HCT116 (cell line): ENCODE data around the gene RAPSN. TPM values are rescaled to one million over a fixed set of nuclear protein-coding genes. Genes with fewer than 3 reads are reported as not detected.

Source experiments
- ATAC-seq: fragments of 200-7000 bp; cut with Tn5 transposase; 2 replicates; pipeline ENCODE4 v1.9.1; 2020; ENCODE audit warnings: mild to moderate bottlenecking, moderate library complexity
- BruUV-seq: library from RNA; stranded (reverse); fragments of 400-500 nt; replicated peaks from 2 replicates; lab custom pipeline; 2021; lab: Mats Ljungman, UMichigan
- CTCF ChIA-PET: fragments of 300-600 bp; sonication (Branson Sonifier 250); formaldehyde crosslinking; loops from one replicate; lab custom pipeline; 2021; ENCODE audit warnings: antibody characterized with exemption; lab: Charles Lee
- POLR2A ChIA-PET: fragments of 300-600, 350-600 bp; sonication (Branson Sonifier 250); formaldehyde crosslinking; loops from one replicate; lab custom pipeline; 2021; ENCODE audit warnings: antibody characterized with exemption; lab: Charles Lee
- RAD21 ChIA-PET, 2 experiments: fragments of 300-600 bp; sonication (Branson Sonifier 250); formaldehyde crosslinking; loops; one replicate each; lab custom pipeline; 2023; ENCODE audit warnings: low total read pairs in 2 of 2; ENCODE audit not compliant: uncharacterized antibody in 2 of 2, unreplicated experiment in 2 of 2, low non-redundant PET in 1 of 2; lab: Charles Lee
- DNase-seq: peaks from one replicate; pipeline ENCODE4 v3.0.0-alpha.2; 2010; ENCODE audit warnings: low read depth, low spot score
- H2AFZ ChIP-seq: fragments of 200-600 bp; shearing (Covaris generic), sonication (generic); 2 replicates; pipeline ENCODE4 v1.6.1; 2017; ENCODE audit warnings: low read depth, mixed run types, mixed read lengths, antibody characterized with exemption, low read length; ENCODE audit not compliant: poor library complexity, severe bottlenecking
- H3K27ac ChIP-seq: 2 replicates; pipeline ENCODE4 v1.5.1; 2012; ENCODE audit warnings: low read depth, low read length
- H3K27me3 ChIP-seq: fragments of 200-600 bp; sonication (generic); 2 replicates; pipeline ENCODE4 v1.6.1; 2016; ENCODE audit warnings: mixed run types, low read length, mixed read lengths; ENCODE audit not compliant: insufficient read depth
- H3K36me3 ChIP-seq, 2 experiments: fragments of 200-500 bp in 1 of 2; fragments of 200-600 bp in 1 of 2; sonication (Bioruptor generic) in 1 of 2; sonication (generic) in 1 of 2; 2 replicates each; pipeline versions ENCODE4 v1.5.1 to v1.6.1; 2014 to 2016; ENCODE audit warnings: low read length in 2 of 2, inconsistent platforms in 1 of 2, mixed read lengths in 1 of 2, mixed run types in 1 of 2; ENCODE audit not compliant: insufficient read depth in 2 of 2, control insufficient read depth in 1 of 2
- H3K4me1 ChIP-seq, 2 experiments: fragments of 200-600 bp in 1 of 2; sonication (generic) in 1 of 2; 2 replicates each; pipeline versions ENCODE4 v1.5.1 to v1.6.1; 2012 to 2017; ENCODE audit warnings: low read length in 2 of 2, inconsistent platforms in 1 of 2, mild to moderate bottlenecking in 1 of 2, mixed read lengths in 1 of 2, mixed run types in 1 of 2, moderate library complexity in 1 of 2; ENCODE audit not compliant: insufficient read depth in 2 of 2, control insufficient read depth in 1 of 2
- H3K4me2 ChIP-seq: fragments of 200-600 bp; sonication (generic); 2 replicates; pipeline ENCODE4 v1.6.1; 2017; ENCODE audit warnings: mixed run types, low read length, mixed read lengths
- H3K4me3 ChIP-seq, 2 experiments: fragments of 200-600 bp in 1 of 2; sonication (generic) in 1 of 2; replicated peaks in 1 of 2; 2 replicates each; pipeline ENCODE4 v1.5.1; 2011 to 2016; ENCODE audit warnings: low read length in 2 of 2, control low read depth in 1 of 2, low read depth in 1 of 2, mild to moderate bottlenecking in 1 of 2, mixed read lengths in 1 of 2, mixed run types in 1 of 2
- H3K79me2 ChIP-seq: fragments of 200-600 bp; sonication (generic); 2 replicates; pipeline ENCODE4 v1.6.1; 2017; ENCODE audit warnings: mild to moderate bottlenecking, mixed run types, low read length, moderate library complexity, mixed read lengths; ENCODE audit not compliant: insufficient read depth
- H3K9ac ChIP-seq: fragments of 200-600 bp; sonication (generic); 2 replicates; pipeline ENCODE4 v1.6.1; 2016; ENCODE audit warnings: low read length, mixed read lengths
- H3K9me2 ChIP-seq: fragments of 200-600 bp; sonication (generic), shearing (Covaris generic); 2 replicates; pipeline ENCODE4 v1.6.1; 2017; ENCODE audit warnings: mixed run types, mild to moderate bottlenecking, moderate library complexity; ENCODE audit not compliant: insufficient read depth
- H3K9me3 ChIP-seq, 2 experiments: fragments of 200-500 bp in 1 of 2; fragments of 200-600 bp in 1 of 2; sonication (Bioruptor generic) in 1 of 2; sonication (generic) in 1 of 2; 2 replicates each; pipeline ENCODE4 v1.6.1; 2014 to 2017; ENCODE audit warnings: low read length in 2 of 2, mixed read lengths in 2 of 2, inconsistent platforms in 1 of 2, low read depth in 1 of 2, mild to moderate bottlenecking in 1 of 2, mixed run types in 1 of 2, moderate library complexity in 1 of 2; ENCODE audit not compliant: control insufficient read depth in 1 of 2, insufficient read depth in 1 of 2
- H4K20me1 ChIP-seq: fragments of 200-600 bp; sonication (generic), shearing (Covaris generic); 2 replicates; pipeline ENCODE4 v1.6.1; 2017; ENCODE audit warnings: mixed run types, mild to moderate bottlenecking, moderate library complexity; ENCODE audit not compliant: insufficient read depth
- ATF3 ChIP-seq: IDR thresholded peaks from 2 replicates; pipeline ENCODE4 v1.6.1; 2012
- CBX3 ChIP-seq: IDR thresholded peaks from 2 replicates; pipeline ENCODE4 v1.6.1; 2012; ENCODE audit warnings: low read depth
- ELF1 ChIP-seq: IDR thresholded peaks from 2 replicates; pipeline ENCODE4 v1.6.1; 2012; ENCODE audit warnings: low read depth, borderline replicate concordance
- EZH2 ChIP-seq: fragments of 200-600 bp; sonication (generic); IDR thresholded peaks from 2 replicates; pipeline ENCODE4 v1.6.1; 2017; ENCODE audit warnings: antibody characterized with exemption, mixed run types
- EZH2phosphoT487 ChIP-seq: fragments of 200-600 bp; IDR thresholded peaks from 2 replicates; pipeline ENCODE4 v1.6.1; 2018; ENCODE audit warnings: antibody characterized with exemption, borderline replicate concordance
- JUND ChIP-seq: IDR thresholded peaks from 2 replicates; pipeline ENCODE4 v1.6.1; 2012
- POLR2A ChIP-seq: IDR thresholded peaks from 2 replicates; pipeline ENCODE4 v1.7.0; 2011; ENCODE audit warnings: borderline replicate concordance; ENCODE audit not compliant: insufficient read depth, insufficient read length; ENCODE audit errors: extremely low read depth
- POLR2AphosphoS5 ChIP-seq: IDR thresholded peaks from 2 replicates; pipeline ENCODE4 v1.6.1; 2011; ENCODE audit warnings: mild to moderate bottlenecking, low read depth, low read length, moderate library complexity
- RAD21 ChIP-seq: IDR thresholded peaks from 2 replicates; pipeline ENCODE4 v1.6.1; 2012; ENCODE audit warnings: low read depth, mild to moderate bottlenecking
- SIN3A ChIP-seq: IDR thresholded peaks from 2 replicates; pipeline ENCODE4 v1.6.1; 2012; ENCODE audit warnings: low read depth
- SP1 ChIP-seq: IDR thresholded peaks from 2 replicates; pipeline ENCODE4 v1.6.1; 2012; ENCODE audit warnings: low read depth
- TCF7L2 ChIP-seq: IDR thresholded peaks from 2 replicates; pipeline ENCODE4 v1.7.0; 2011; ENCODE audit warnings: borderline replicate concordance, inconsistent platforms; ENCODE audit not compliant: insufficient read depth, insufficient read length; ENCODE audit errors: extremely low read depth
- YY1 ChIP-seq: IDR thresholded peaks from 2 replicates; pipeline ENCODE4 v1.6.1; 2011; ENCODE audit warnings: low read length, low read depth, moderate library complexity, mild to moderate bottlenecking; ENCODE audit not compliant: insufficient replicate concordance; ENCODE audit errors: extremely low read depth
- ZFX ChIP-seq: fragments of 450-650 bp; IDR thresholded peaks from 2 replicates; pipeline ENCODE4 v1.6.1; 2017
- intact Hi-C: fragments of 100-400 bp; cut with micrococcal nuclease; formaldehyde crosslinking; loops from 2 replicates; pipeline ENCODE4 v1.10.0; 2022
- total RNA-seq: library from RNA; stranded (reverse); gene quantifications from one replicate; pipeline ENCODE4 v1.2.1, GENCODE V29; 2021; ENCODE audit not compliant: unreplicated experiment
- TF ChIP-seq, protein P1 (sequence below): IDR thresholded peaks from 2 replicates; pipeline ENCODE4 v1.6.1; 2012; ENCODE audit warnings: low read depth
- TF ChIP-seq, protein P2 (sequence below): IDR thresholded peaks from 2 replicates; pipeline ENCODE4 v1.6.1; 2012
- TF ChIP-seq, protein P3 (sequence below), 3 experiments: fragments of 200-600 bp in 1 of 3; sonication (generic) in 1 of 3; IDR thresholded peaks in 2 of 3; conservative IDR thresholded peaks in 1 of 3; 2 replicates each; pipeline ENCODE4 v1.5.1; 2012 to 2017; ENCODE audit warnings: low read depth in 2 of 3, low read length in 2 of 3, antibody characterized with exemption in 1 of 3, borderline replicate concordance in 1 of 3, control low read depth in 1 of 3, mild to moderate bottlenecking in 1 of 3, mixed read lengths in 1 of 3, mixed run types in 1 of 3, moderate library complexity in 1 of 3; ENCODE audit not compliant: insufficient read depth in 1 of 3

RAPSN gene
- total RNA-seq, 1 experiment from 2014 or later, result 0.57 TPM

- no peak overlapping the region for H3K4me3 ChIP-seq
- H3K27ac ChIP-seq, result no peak overlapping the region
- no peak for ATAC-seq
- no peak overlapping the region for H3K4me2 ChIP-seq
- intact Hi-C loops, result no loop called here
- no peak for DNase-seq
- RAD21 ChIA-PET, result no interaction called here
- no peak overlapping the region for H2AFZ ChIP-seq
- no peaks in the 10 kb centered on the region for H3K9me3 ChIP-seq
- POLR2A ChIA-PET, result no interaction called here
- TF ChIP-seq YY1 (no peak), POLR2A (no peak), SP1 (no peak), JUND (no peak), ZFX (no peak), ELF1 (no peak), EZH2 (no peak), EZH2phosphoT487 (no peak), POLR2AphosphoS5 (no peak), SIN3A (no peak), TCF7L2 (no peak), RAD21 (no peak), CBX3 (no peak), ATF3 (no peak)
- TF ChIP-seq, protein P1, sequence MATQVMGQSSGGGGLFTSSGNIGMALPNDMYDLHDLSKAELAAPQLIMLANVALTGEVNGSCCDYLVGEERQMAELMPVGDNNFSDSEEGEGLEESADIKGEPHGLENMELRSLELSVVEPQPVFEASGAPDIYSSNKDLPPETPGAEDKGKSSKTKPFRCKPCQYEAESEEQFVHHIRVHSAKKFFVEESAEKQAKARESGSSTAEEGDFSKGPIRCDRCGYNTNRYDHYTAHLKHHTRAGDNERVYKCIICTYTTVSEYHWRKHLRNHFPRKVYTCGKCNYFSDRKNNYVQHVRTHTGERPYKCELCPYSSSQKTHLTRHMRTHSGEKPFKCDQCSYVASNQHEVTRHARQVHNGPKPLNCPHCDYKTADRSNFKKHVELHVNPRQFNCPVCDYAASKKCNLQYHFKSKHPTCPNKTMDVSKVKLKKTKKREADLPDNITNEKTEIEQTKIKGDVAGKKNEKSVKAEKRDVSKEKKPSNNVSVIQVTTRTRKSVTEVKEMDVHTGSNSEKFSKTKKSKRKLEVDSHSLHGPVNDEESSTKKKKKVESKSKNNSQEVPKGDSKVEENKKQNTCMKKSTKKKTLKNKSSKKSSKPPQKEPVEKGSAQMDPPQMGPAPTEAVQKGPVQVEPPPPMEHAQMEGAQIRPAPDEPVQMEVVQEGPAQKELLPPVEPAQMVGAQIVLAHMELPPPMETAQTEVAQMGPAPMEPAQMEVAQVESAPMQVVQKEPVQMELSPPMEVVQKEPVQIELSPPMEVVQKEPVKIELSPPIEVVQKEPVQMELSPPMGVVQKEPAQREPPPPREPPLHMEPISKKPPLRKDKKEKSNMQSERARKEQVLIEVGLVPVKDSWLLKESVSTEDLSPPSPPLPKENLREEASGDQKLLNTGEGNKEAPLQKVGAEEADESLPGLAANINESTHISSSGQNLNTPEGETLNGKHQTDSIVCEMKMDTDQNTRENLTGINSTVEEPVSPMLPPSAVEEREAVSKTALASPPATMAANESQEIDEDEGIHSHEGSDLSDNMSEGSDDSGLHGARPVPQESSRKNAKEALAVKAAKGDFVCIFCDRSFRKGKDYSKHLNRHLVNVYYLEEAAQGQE, result no peak
- TF ChIP-seq, protein P2, sequence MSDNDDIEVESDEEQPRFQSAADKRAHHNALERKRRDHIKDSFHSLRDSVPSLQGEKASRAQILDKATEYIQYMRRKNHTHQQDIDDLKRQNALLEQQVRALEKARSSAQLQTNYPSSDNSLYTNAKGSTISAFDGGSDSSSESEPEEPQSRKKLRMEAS, result no peak
- TF ChIP-seq, protein P3, sequence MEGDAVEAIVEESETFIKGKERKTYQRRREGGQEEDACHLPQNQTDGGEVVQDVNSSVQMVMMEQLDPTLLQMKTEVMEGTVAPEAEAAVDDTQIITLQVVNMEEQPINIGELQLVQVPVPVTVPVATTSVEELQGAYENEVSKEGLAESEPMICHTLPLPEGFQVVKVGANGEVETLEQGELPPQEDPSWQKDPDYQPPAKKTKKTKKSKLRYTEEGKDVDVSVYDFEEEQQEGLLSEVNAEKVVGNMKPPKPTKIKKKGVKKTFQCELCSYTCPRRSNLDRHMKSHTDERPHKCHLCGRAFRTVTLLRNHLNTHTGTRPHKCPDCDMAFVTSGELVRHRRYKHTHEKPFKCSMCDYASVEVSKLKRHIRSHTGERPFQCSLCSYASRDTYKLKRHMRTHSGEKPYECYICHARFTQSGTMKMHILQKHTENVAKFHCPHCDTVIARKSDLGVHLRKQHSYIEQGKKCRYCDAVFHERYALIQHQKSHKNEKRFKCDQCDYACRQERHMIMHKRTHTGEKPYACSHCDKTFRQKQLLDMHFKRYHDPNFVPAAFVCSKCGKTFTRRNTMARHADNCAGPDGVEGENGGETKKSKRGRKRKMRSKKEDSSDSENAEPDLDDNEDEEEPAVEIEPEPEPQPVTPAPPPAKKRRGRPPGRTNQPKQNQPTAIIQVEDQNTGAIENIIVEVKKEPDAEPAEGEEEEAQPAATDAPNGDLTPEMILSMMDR (IDR thresholded peaks at IDR 0.05 in 2 of 3, conservative IDR thresholded peaks at IDR 0.05 in 1 of 3; ENCODE audit: borderline replicate concordance in 1 of 3, insufficient read depth in 1 of 3, low read depth in 2 of 3, low read length in 2 of 3), result no peak
- H4K20me1 ChIP-seq, result 0 out of 2 replicates have a peak, but pooled peaks cover 14% of the 10 kb centered on the region
- CTCF ChIA-PET, result no interaction called here
- no TSS peak for BruUV-seq
- no peaks in the 10 kb centered on the region for H3K9me2 ChIP-seq
- H3K9ac ChIP-seq, result no peak overlapping the region
- H3K27me3 ChIP-seq, result no peaks in the 10 kb centered on the region
- no peaks in the 10 kb centered on the region for H3K4me1 ChIP-seq
- H3K36me3 ChIP-seq, result peaks cover 35 to 42% of the 10 kb centered on the region in 2 experiments; a peak in 3 of 4 replicates
- H3K79me2 ChIP-seq, result peaks cover 54% of the 10 kb centered on the region
These were observed 38.5 kb upstream of the RAPSN start for GRCh38 chr11:47487421-47487820.
